Keratinocyte (primary cell): ENCODE data around the gene CPNE9. TPM values are rescaled to one million over a fixed set of nuclear protein-coding genes. Genes with fewer than 3 reads are reported as not detected.

Experiments used
- DNase-seq: peaks from one replicate; pipeline ENCODE4 v3.0.0-alpha.2; 2011; ENCODE audit warnings: low read depth, missing footprints, low spot score
- FAIRE-seq: peaks from 2 replicates; lab custom pipeline; 2011; peaks lifted over from hg19 to GRCh38; lab: Jason Lieb, UNC
- H2AFZ ChIP-seq: 2 replicates; pipeline ENCODE4 v1.6.0; 2012; ENCODE audit warnings: low read length, control low read depth, inconsistent platforms; ENCODE audit not compliant: control insufficient read depth
- H3K27ac ChIP-seq: 2 replicates; pipeline ENCODE4 v1.5.1; 2011; ENCODE audit warnings: low read length; ENCODE audit not compliant: control insufficient read depth, insufficient read depth
- H3K27me3 ChIP-seq: 3 replicates; pipeline ENCODE4 v1.6.0; 2011; ENCODE audit warnings: low read length; ENCODE audit not compliant: control insufficient read depth, insufficient read depth; ENCODE audit errors: extremely low read depth
- H3K36me3 ChIP-seq, 2 experiments: 2 replicates in 1 of 2; 3 replicates in 1 of 2; pipeline ENCODE4 v1.5.1; 2011; ENCODE audit warnings: low read length in 2 of 2, mild to moderate bottlenecking in 1 of 2; ENCODE audit not compliant: control insufficient read depth in 2 of 2, insufficient read depth in 2 of 2; ENCODE audit errors: extremely low read depth in 1 of 2
- H3K4me1 ChIP-seq: 3 replicates; pipeline ENCODE4 v1.5.1; 2011; ENCODE audit warnings: low read length; ENCODE audit not compliant: control insufficient read depth, insufficient read depth; ENCODE audit errors: extremely low read depth
- H3K4me2 ChIP-seq: 3 replicates; pipeline ENCODE4 v1.6.0; 2011; ENCODE audit warnings: low read depth, low read length; ENCODE audit not compliant: control insufficient read depth, insufficient read depth; ENCODE audit errors: extremely low read depth
- H3K4me3 ChIP-seq, 3 experiments: fragments of 200-600 bp in 1 of 3; sonication (generic) in 1 of 3; 2 replicates in 2 of 3; 3 replicates in 1 of 3; pipeline ENCODE4 v1.5.1; 2011 to 2016; ENCODE audit warnings: low read length in 3 of 3, mild to moderate bottlenecking in 3 of 3, control low read depth in 2 of 3, inconsistent platforms in 1 of 3, low read depth in 1 of 3, mixed read lengths in 1 of 3, mixed run types in 1 of 3, moderate library complexity in 1 of 3; ENCODE audit not compliant: control insufficient read depth in 2 of 3, insufficient read depth in 2 of 3; ENCODE audit errors: extremely low read depth in 1 of 3
- H3K79me2 ChIP-seq: 2 replicates; pipeline ENCODE4 v1.6.0; 2012; ENCODE audit warnings: low read length; ENCODE audit not compliant: control insufficient read depth, insufficient read depth
- H3K9ac ChIP-seq: 3 replicates; pipeline ENCODE4 v1.6.0; 2011; ENCODE audit warnings: low read length; ENCODE audit not compliant: control insufficient read depth, insufficient read depth; ENCODE audit errors: extremely low read depth
- H3K9me1 ChIP-seq: 3 replicates; pipeline ENCODE4 v1.6.0; 2011; ENCODE audit warnings: low read length; ENCODE audit not compliant: control insufficient read depth, insufficient read depth; ENCODE audit errors: extremely low read depth
- H3K9me3 ChIP-seq: 2 replicates; pipeline ENCODE4 v1.5.1; 2012; ENCODE audit warnings: low read depth, low read length; ENCODE audit not compliant: control insufficient read depth
- H4K20me1 ChIP-seq: 3 replicates; pipeline ENCODE4 v1.6.0; 2011; ENCODE audit warnings: low read length; ENCODE audit not compliant: control insufficient read depth, insufficient read depth; ENCODE audit errors: extremely low read depth
- CTCF ChIP-seq, 3 experiments: IDR thresholded peaks in 1 of 3; conservative IDR thresholded peaks in 1 of 3; optimal IDR thresholded peaks in 1 of 3; 2 replicates in 2 of 3; 3 replicates in 1 of 3; pipeline versions ENCODE3 to v1.5.1; 2011; ENCODE audit warnings: low read length in 3 of 3, mild to moderate bottlenecking in 3 of 3, moderate library complexity in 2 of 3, control low read depth in 1 of 3, inconsistent platforms in 1 of 3; ENCODE audit not compliant: insufficient read depth in 2 of 3; ENCODE audit errors: extremely low read depth in 1 of 3
- EZH2 ChIP-seq: IDR thresholded peaks from one replicate; pipeline ENCODE4 v1.6.1; 2012; ENCODE audit warnings: inconsistent platforms, mild to moderate bottlenecking, low read length, moderate library complexity
- dilution Hi-C: fragments of 300-500 bp; cut with MboI; formaldehyde crosslinking; loops from one replicate; pipeline ENCODE4 v1.7.0; 2020; ENCODE audit warnings: low sequenced_read_pairs; ENCODE audit not compliant: extremely low pct_ligation_motif_present
- polyA plus RNA-seq, 5 experiments: library from polyadenylated mRNA; depleted of rRNA in 3 of 5; stranded (reverse) in 3 of 5; stranded (forward) in 1 of 5; unstranded in 1 of 5; fragments of >200 nt; gene quantifications; 1 replicate in 1 of 5; 2 replicates in 3 of 5; 3 replicates in 1 of 5; pipeline versions ENCODE4 v1.2.1 to v1.2.3, GENCODE V29; 2011 to 2012; ENCODE audit warnings: missing spikeins in 2 of 5, low read depth in 1 of 5, low replicate concordance in 1 of 5

Gene CPNE9
- polyA plus RNA-seq, 1 donor (not counting 4 experiments of a cell fraction or from before 2014, with no cell fraction given) = not detected

DNA sequence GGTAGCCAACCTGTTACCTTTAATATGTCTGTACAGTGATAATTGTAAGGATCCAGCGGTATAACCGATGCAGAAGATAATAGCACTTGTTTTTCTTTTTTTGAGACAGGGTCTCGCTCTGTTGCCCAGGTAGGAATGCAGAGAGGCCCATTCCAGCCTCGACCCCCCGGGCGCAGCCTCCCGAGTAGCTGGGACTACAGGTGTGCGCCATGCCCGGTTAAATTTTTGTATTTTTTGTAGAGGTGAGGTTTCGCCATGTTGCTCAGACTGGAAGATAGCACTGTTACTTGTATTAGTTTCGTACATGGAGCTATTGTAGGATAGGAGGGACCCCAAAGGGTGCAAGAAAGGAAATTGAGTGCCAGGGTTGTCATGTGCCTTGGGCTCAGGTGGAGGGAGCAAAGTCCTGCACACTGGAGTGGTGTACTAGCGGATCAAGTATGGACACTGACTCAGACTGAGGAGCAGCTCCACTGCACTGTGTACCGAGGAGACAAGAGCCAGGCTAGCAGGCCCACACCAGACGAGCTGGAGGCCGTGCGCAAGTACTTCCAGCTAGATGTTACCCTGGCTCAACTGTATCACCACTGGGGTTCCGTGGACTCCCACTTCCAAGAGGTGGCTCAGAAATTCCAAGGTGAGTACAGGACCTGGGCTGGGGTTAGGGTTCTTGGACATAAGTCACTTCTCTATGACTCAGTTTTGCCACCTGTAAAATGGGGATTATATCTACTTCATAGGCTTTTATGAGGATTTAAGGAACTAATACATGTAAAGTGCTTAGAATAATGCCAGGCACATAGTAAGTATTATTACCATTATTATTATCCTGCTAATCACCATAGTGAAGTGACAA lies 47.2 kb downstream of the CPNE9 start:
- FAIRE-seq (no peak), DNase-seq (no peak)
- H4K20me1 ChIP-seq = no peaks in the 10 kb centered on the region
- H3K4me2 ChIP-seq = peak overlapping the region; percentile 89
- H3K79me2 ChIP-seq = peaks cover 4% of the 10 kb centered on the region
- peaks cover 30% of the 10 kb centered on the region for H3K4me1 ChIP-seq
- H3K36me3 ChIP-seq = peaks cover 10 to 22% of the 10 kb centered on the region in 2 experiments
- peak overlapping the region; percentile 91 for H2AFZ ChIP-seq
- peak overlapping the region; percentile 73 for H3K9ac ChIP-seq
- no peak for TF ChIP-seq CTCF (optimal IDR thresholded peaks at IDR 0.05 in 1 of 3, IDR thresholded peaks at IDR 0.05 in 1 of 3, conservative IDR thresholded peaks at IDR 0.05 in 1 of 3; ENCODE audit: extremely low read depth in 1 of 3, insufficient read depth in 2 of 3, low read length in 3 of 3)
- no peak for TF ChIP-seq EZH2
- H3K9me1 ChIP-seq = no peaks in the 10 kb centered on the region
- peak overlapping the region; percentile 58 for H3K27ac ChIP-seq
- no peaks in the 10 kb centered on the region for H3K9me3 ChIP-seq
- H3K27me3 ChIP-seq = no peaks in the 10 kb centered on the region
- dilution Hi-C loops = no loop called here
- H3K4me3 ChIP-seq = peak overlapping the region; percentile 55 to 85 (median 82)

GRCh38 chr3:9754678-9755077 lies 51.0 kb downstream of the CPNE9 start:
- H3K9ac ChIP-seq = peak overlapping the region; percentile 13
- H2AFZ ChIP-seq = peak overlapping the region; percentile 84
- peaks cover 26% of the 10 kb centered on the region for H3K4me1 ChIP-seq
- H3K79me2 ChIP-seq = peaks cover 4% of the 10 kb centered on the region
- peak overlapping the region; percentile 77 for H3K4me2 ChIP-seq
- no peaks in the 10 kb centered on the region for H3K27me3 ChIP-seq
- peaks cover 18 to 20% of the 10 kb centered on the region in 2 experiments for H3K36me3 ChIP-seq
- peak overlapping the region; percentile 61 for H3K27ac ChIP-seq
- dilution Hi-C loops = no loop called here
- H3K9me3 ChIP-seq = no peaks in the 10 kb centered on the region
- no peak for DNase-seq
- TF ChIP-seq EZH2 (no peak), CTCF (optimal IDR thresholded peaks at IDR 0.05 in 1 of 3, IDR thresholded peaks at IDR 0.05 in 1 of 3, conservative IDR thresholded peaks at IDR 0.05 in 1 of 3; ENCODE audit: extremely low read depth in 1 of 3, insufficient read depth in 2 of 3, low read length in 3 of 3) (no peak)
- H3K9me1 ChIP-seq = no peaks in the 10 kb centered on the region
- no peaks in the 10 kb centered on the region for H4K20me1 ChIP-seq
- no peak overlapping the region for H3K4me3 ChIP-seq
- no peak for FAIRE-seq
